Measurements from ENCODE around the gene MCM8.

DNA sequence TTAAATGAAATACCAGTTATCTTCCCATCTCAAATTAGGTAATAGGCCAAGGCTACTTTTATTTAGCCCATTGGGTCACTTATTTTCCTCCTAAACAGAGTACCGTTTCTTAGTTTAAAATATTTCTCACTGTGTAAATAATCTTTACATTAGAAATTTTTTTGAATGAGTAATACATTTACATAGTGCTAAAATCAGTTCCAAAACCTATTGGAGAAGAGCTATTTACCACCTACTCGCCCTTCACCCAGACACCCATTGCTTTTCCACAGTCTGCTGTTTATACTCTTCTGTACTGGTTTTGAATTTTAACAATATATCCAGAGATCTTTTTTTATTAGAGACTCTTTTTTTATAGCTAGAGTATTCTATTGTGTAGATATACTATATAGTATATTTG is 36.9 kb downstream of the MCM8 start:
- TF ChIP-seq, protein P1, sequence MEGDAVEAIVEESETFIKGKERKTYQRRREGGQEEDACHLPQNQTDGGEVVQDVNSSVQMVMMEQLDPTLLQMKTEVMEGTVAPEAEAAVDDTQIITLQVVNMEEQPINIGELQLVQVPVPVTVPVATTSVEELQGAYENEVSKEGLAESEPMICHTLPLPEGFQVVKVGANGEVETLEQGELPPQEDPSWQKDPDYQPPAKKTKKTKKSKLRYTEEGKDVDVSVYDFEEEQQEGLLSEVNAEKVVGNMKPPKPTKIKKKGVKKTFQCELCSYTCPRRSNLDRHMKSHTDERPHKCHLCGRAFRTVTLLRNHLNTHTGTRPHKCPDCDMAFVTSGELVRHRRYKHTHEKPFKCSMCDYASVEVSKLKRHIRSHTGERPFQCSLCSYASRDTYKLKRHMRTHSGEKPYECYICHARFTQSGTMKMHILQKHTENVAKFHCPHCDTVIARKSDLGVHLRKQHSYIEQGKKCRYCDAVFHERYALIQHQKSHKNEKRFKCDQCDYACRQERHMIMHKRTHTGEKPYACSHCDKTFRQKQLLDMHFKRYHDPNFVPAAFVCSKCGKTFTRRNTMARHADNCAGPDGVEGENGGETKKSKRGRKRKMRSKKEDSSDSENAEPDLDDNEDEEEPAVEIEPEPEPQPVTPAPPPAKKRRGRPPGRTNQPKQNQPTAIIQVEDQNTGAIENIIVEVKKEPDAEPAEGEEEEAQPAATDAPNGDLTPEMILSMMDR (IDR thresholded peaks at IDR 0.05), result no peak
- TF ChIP-seq POLR2A (IDR thresholded peaks at IDR 0.05) (no peak), POLR2AphosphoS5 (IDR thresholded peaks at IDR 0.05) (no peak)
